Globus pallidus (tissue), 1 donor: ENCODE measurements around the gene DDX19B.
"Not testable (repeated sequence)": the region's sequence is repeated elsewhere in the genome, so short reads cannot be mapped to it uniquely, and the experiment has no call there.

ENCODE experiments used
- DNase-seq: peaks from one replicate; pipeline ENCODE4 v3.0.0-alpha.2; 2015; ENCODE audit warnings: low spot score

The DDX19B gene

GRCh38 chr16:70349783-70350182 is 50.8 kb downstream of the DDX19B start:
- no peak for DNase-seq

- DNase-seq, result no peak
These were observed 60.6 kb downstream of the DDX19B start for GRCh38 chr16:70359552-70359951.

GRCh38 chr16:70364399-70364798 is 65.4 kb downstream of the DDX19B start:
- DNase-seq, result no peak

GRCh38 chr16:70370145-70370544 is 71.2 kb downstream of the DDX19B start:
- DNase-seq, result not testable (repeated sequence)

GRCh38 chr16:70370924-70371323 is 71.9 kb downstream of the DDX19B start:
- no peak for DNase-seq

GRCh38 chr16:70372921-70373728 is 74.1 kb downstream of the DDX19B start:
- DNase-seq, result no peak

- no peak for DNase-seq
These were observed 75.2 kb downstream of the DDX19B start for GRCh38 chr16:70374213-70374612.

- no peak for DNase-seq
These were observed 76.9 kb downstream of the DDX19B start for GRCh38 chr16:70375636-70376611.

GRCh38 chr16:70377782-70378181 is 78.8 kb downstream of the DDX19B start:
- DNase-seq, result no peak

GRCh38 chr16:70378869-70379493 is 80.0 kb downstream of the DDX19B start:
- no peak for DNase-seq

GRCh38 chr16:70380248-70380918 is 81.4 kb downstream of the DDX19B start:
- DNase-seq, result peak; percentile 20

GRCh38 chr16:70380919-70381603 is 82.1 kb downstream of the DDX19B start:
- peak; percentile 98 for DNase-seq

GRCh38 chr16:70381604-70382342 is 82.8 kb downstream of the DDX19B start:
- no peak for DNase-seq

- no peak for DNase-seq
These were observed 84.5 kb downstream of the DDX19B start for GRCh38 chr16:70383421-70383960.
